ENCODE results near the gene SDC4.

- no peak for TF ChIP-seq EZH2phosphoT487 (IDR thresholded peaks at IDR 0.05; ENCODE audit: borderline replicate concordance, low read depth)
- TF ChIP-seq CTCF (IDR thresholded peaks at IDR 0.05), result no peak
- no peak for TF ChIP-seq TAF1 (IDR thresholded peaks at IDR 0.05; ENCODE audit: borderline replicate concordance, low read depth, low read length)
- no peak for TF ChIP-seq GATA2 (CRISPR knock-in tag; IDR thresholded peaks at IDR 0.05)
These were observed 18.4 kb upstream of the SDC4 start for GRCh38 chr20:45366631-45367030.
